Measurements from ENCODE around the gene ROGDI.

- TF ChIP-seq CTCF (IDR thresholded peaks at IDR 0.05) (no peak), JUND (IDR thresholded peaks at IDR 0.05) (no peak), RFX5 (IDR thresholded peaks at IDR 0.05; ENCODE audit: low read length) (no peak), POLR2AphosphoS5 (IDR thresholded peaks at IDR 0.05; ENCODE audit: low read depth, low read length) (no peak), FOXM1 (IDR thresholded peaks at IDR 0.05; ENCODE audit: low read depth) (no peak), TAF1 (IDR thresholded peaks at IDR 0.05; ENCODE audit: borderline replicate concordance, low read depth, low read length) (no peak), YY1 (IDR thresholded peaks at IDR 0.05; ENCODE audit: low read depth) (no peak), TCF12 (IDR thresholded peaks at IDR 0.05) (no peak), MXI1 (IDR thresholded peaks at IDR 0.05; ENCODE audit: low read depth, low read length) (no peak), NRF1 (IDR thresholded peaks at IDR 0.05; ENCODE audit: low read depth, low read length) (no peak), EP300 (IDR thresholded peaks at IDR 0.05; ENCODE audit: borderline replicate concordance in 1 of 2, low read depth in 1 of 2, low read length in 1 of 2) (no peak), NFIC (IDR thresholded peaks at IDR 0.05; ENCODE audit: borderline replicate concordance) (no peak), RAD21 (IDR thresholded peaks at IDR 0.05; ENCODE audit: low read length) (no peak)
- TF ChIP-seq, protein P1, sequence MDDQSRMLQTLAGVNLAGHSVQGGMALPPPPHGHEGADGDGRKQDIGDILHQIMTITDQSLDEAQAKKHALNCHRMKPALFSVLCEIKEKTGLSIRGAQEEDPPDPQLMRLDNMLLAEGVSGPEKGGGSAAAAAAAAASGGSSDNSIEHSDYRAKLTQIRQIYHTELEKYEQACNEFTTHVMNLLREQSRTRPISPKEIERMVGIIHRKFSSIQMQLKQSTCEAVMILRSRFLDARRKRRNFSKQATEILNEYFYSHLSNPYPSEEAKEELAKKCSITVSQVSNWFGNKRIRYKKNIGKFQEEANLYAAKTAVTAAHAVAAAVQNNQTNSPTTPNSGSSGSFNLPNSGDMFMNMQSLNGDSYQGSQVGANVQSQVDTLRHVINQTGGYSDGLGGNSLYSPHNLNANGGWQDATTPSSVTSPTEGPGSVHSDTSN (IDR thresholded peaks at IDR 0.05), result no peak
Measured at GRCh38 chr16:4796982-4797804, 5.2 kb downstream of the ROGDI start.
